Bronchial epithelial cell (primary cell): ENCODE data around the gene RALY. TPM values are rescaled to one million over a fixed set of nuclear protein-coding genes. Genes with fewer than 3 reads are reported as not detected.

ENCODE experiments used
- DNase-seq: peaks from one replicate; pipeline ENCODE4 v3.0.0-alpha.2; 2010; ENCODE audit warnings: low read depth
- FAIRE-seq: peaks from 2 replicates; lab custom pipeline; 2011; peaks lifted over from hg19 to GRCh38; lab: Jason Lieb, UNC
- H3K27me3 ChIP-seq: 2 replicates; pipeline ENCODE4 v1.5.1; 2011; ENCODE audit warnings: low read length; ENCODE audit not compliant: control insufficient read depth, insufficient read depth
- H3K36me3 ChIP-seq: 2 replicates; pipeline ENCODE4 v1.5.1; 2011; ENCODE audit warnings: low read length; ENCODE audit not compliant: control insufficient read depth, insufficient read depth
- H3K4me3 ChIP-seq: 2 replicates; pipeline ENCODE4 v1.5.1; 2011; ENCODE audit warnings: mild to moderate bottlenecking, low read depth, low read length, control low read depth
- CTCF ChIP-seq: IDR thresholded peaks from 2 replicates; pipeline ENCODE4 v1.5.1; 2011; ENCODE audit warnings: mild to moderate bottlenecking, moderate library complexity, low read length, control low read depth, inconsistent platforms; ENCODE audit not compliant: insufficient read depth, severe bottlenecking
- total RNA-seq: library from RNA; depleted of rRNA; stranded (reverse); fragments of >200 nt; gene quantifications from 2 replicates; pipeline ENCODE4 v1.2.1, GENCODE V29; 2014

Gene RALY
- total RNA-seq, 1 donor from 2014 or later = 75.0 TPM

GRCh38 chr20:33981347-33981746, 12.4 kb upstream of the RALY start:
- no peaks in the 10 kb centered on the region for H3K27me3 ChIP-seq
- no peak overlapping the region for H3K4me3 ChIP-seq
- FAIRE-seq (no peak), DNase-seq (no peak)
- H3K36me3 ChIP-seq = no peaks in the 10 kb centered on the region
- no peak for TF ChIP-seq CTCF

GRCh38 chr20:33981964-33982363, 11.7 kb upstream of the RALY start:
- FAIRE-seq (no peak), DNase-seq (no peak)
- no peaks in the 10 kb centered on the region for H3K36me3 ChIP-seq
- no peak for TF ChIP-seq CTCF
- H3K27me3 ChIP-seq = no peaks in the 10 kb centered on the region
- H3K4me3 ChIP-seq = no peak overlapping the region

- Histone ChIP-seq H3K36me3 (no peaks in the 10 kb centered on the region), H3K27me3 (no peaks in the 10 kb centered on the region), H3K4me3 (no peak overlapping the region)
- DNase-seq (no peak), FAIRE-seq (no peak)
- TF ChIP-seq CTCF = no peak
These were observed 10.3 kb upstream of the RALY start for GRCh38 chr20:33983371-33983770.

- H3K36me3 ChIP-seq = no peaks in the 10 kb centered on the region
- no peak for TF ChIP-seq CTCF
- DNase-seq = no peak
- no peak for FAIRE-seq
- no peaks in the 10 kb centered on the region for H3K27me3 ChIP-seq
- no peak overlapping the region for H3K4me3 ChIP-seq
These were observed 9.5 kb upstream of the RALY start for GRCh38 chr20:33984182-33984719.

GRCh38 chr20:33985280-33985679, 8.4 kb upstream of the RALY start:
- FAIRE-seq = no peak
- no peak for TF ChIP-seq CTCF

GRCh38 chr20:33985830-33986229, 7.9 kb upstream of the RALY start:
- no peak overlapping the region for H3K4me3 ChIP-seq
- no peaks in the 10 kb centered on the region for H3K36me3 ChIP-seq
- TF ChIP-seq CTCF = no peak
- FAIRE-seq (no peak), DNase-seq (no peak)
- H3K27me3 ChIP-seq = no peaks in the 10 kb centered on the region

More at GRCh38 chr20:33985280-33985679, 8.4 kb upstream of the RALY start:
- H3K27me3 ChIP-seq = no peaks in the 10 kb centered on the region
- H3K4me3 ChIP-seq = no peak overlapping the region
- H3K36me3 ChIP-seq = no peaks in the 10 kb centered on the region
- DNase-seq = no peak
